Erythroblast (primary cell): Measurements from ENCODE around the gene CNNM2.
"Not testable (repeated sequence)": the region's sequence is repeated elsewhere in the genome, so short reads cannot be mapped to it uniquely, and the experiment has no call there.

ENCODE experiments used
- DNase-seq, 2 experiments: peaks; one replicate each; lab custom pipeline; 2025; lab: John Stamatoyannopoulos, UW
- GATA1 ChIP-seq: IDR thresholded peaks from 2 replicates; pipeline ENCODE4 v1.6.1; 2011; ENCODE audit warnings: low read depth, mild to moderate bottlenecking, control low read depth, low read length, moderate library complexity
- POLR2A ChIP-seq: IDR thresholded peaks from 2 replicates; pipeline ENCODE4 v1.6.1; 2011; ENCODE audit warnings: mild to moderate bottlenecking, low read length

The CNNM2 gene

GRCh38 chr10:102998399-102998907 is 80.4 kb downstream of the CNNM2 start:
- TF ChIP-seq GATA1 (no peak), POLR2A (no peak)
- DNase-seq, result no peak

DNA sequence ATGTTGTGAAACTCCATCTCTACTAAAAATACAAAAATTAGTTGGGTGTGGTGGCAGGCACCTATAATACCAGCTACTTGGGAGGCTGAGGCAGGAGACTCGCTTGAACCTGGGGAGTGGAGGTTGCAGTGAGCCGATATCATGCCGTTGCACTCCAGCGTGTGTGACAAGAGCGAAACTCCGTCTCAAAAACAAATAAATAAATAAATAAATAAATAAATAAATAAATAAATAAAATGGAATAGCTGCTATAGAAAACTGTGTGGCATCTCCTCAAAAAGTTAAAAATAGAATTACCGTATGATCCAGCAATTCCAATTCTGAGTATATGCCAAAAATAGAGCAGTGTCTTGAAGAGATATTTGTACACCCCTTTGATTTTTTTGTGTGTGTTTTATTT is 82.0 kb downstream of the CNNM2 start:
- DNase-seq, result not testable (repeated sequence)

DNA sequence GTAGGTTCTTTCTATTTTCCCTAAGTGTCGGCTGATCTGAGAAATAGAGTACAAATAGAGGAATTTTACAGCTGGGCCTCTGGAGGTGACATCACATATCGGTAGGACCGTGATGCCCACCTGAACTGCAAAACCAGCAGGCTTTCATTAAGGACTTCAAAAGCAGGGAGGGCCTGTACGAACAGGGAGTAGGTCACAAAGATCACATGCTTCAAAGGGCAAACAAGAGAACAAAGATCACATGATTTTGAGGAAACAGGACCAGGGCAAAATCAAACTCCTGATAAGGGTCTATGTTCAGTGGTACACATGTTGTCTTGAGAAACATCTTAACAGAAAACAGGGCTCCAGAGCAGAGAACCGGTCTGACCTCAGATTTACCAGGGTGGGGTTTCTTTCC is 88.9 kb downstream of the CNNM2 start:
- peak in 1 of 2 experiments; percentile 14 for DNase-seq
- TF ChIP-seq GATA1 (no peak), POLR2A (no peak)

GRCh38 chr10:103013416-103013815 is 95.3 kb downstream of the CNNM2 start:
- no peak for TF ChIP-seq GATA1
- TF ChIP-seq POLR2A, result no peak
- DNase-seq, result no peak

GRCh38 chr10:103019425-103019824 is 101.3 kb downstream of the CNNM2 start:
- no peak for TF ChIP-seq POLR2A

DNA sequence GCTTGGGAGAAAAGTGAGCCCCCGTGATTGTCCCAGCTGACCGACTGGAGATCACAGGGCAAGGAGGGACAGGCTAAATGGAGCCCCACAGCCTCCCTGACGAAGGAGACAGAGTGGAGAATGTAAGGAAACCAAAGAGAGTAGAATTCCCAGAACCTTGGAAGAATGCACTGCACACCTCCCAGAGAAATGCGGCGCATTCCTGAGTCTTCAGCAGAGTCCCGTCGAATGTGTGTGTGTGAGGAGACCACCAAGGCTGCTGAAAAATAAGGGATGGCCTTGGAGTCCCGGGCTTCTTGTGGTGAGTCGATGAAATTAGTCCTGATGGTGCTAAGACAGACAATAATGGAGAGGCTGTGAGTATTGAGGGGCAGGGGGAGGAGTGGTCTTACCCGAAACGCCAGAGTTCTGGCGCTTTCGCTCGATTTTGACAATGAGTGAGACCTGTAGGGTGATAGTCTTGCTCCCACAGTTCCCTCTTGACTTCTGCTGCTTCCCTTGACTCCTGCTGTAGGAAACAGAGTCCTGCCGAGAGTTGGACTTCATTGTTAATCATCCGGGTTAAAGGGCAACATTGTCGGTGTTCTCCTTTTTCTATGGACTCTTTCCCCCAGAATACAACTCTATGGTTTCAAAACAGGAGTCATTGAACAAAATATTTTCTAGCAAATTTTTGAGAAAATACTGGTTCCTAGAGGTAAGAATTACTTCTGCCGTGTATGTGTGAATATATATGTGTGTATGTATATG is 103.2 kb downstream of the CNNM2 start:
- no peak for DNase-seq
- TF ChIP-seq GATA1 (no peak), POLR2A (no peak)

More at GRCh38 chr10:103019425-103019824, 101.3 kb downstream of the CNNM2 start:
- DNase-seq, result no peak

- TF ChIP-seq POLR2A (no peak), GATA1 (no peak)
- DNase-seq, result no peak
Measured at GRCh38 chr10:103021900-103022293, 103.8 kb downstream of the CNNM2 start.

GRCh38 chr10:103025696-103026095 is 107.6 kb downstream of the CNNM2 start:
- DNase-seq, result no peak
- TF ChIP-seq POLR2A, result no peak
- TF ChIP-seq GATA1, result no peak

DNA sequence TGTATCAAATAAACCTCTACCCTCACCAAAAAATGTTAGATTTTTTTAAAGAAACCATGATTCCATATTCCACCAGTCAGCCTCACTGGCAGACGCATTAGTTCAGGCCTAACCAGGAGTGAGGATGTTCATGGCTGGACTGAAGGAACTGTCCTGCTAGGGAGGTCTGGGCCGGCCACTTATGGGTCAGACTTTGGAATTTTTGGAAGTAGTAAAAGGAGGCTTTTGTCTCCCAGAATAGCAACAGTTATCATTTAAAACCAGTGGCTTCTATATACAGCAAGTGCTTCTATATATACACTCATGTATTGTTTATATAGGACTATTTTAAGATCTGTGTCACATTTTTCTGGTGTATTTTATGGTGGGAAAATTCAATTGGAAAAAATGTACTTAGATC is 120.5 kb downstream of the CNNM2 start:
- DNase-seq, result no peak
- no peak for TF ChIP-seq GATA1
- TF ChIP-seq POLR2A, result no peak

GRCh38 chr10:103040418-103040817 is 122.3 kb downstream of the CNNM2 start:
- DNase-seq, result peak in 1 of 2 experiments; percentile 47

DNA sequence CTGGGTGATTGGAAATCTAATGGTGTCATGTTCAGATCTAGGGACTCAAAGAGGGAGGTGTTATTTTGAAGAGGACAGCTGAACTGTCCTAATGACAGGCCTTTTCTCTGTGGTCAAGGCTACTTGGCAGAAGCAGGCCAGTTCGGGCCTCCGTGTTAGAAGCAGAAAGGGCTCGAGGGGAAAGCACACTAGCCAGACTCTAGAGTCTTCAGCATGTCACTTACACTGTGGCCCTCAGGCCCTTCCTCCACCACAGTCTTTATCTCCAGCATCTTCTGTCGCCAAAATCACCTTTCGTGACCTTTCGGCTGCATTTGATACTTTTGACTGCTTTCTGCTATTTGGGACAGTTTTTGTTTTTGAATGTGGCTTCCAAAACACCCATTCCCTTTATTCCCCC is 123.3 kb downstream of the CNNM2 start:
- TF ChIP-seq POLR2A (no peak), GATA1 (no peak)
- DNase-seq, result peak in 1 of 2 experiments; percentile 9

More at GRCh38 chr10:103040418-103040817, 122.3 kb downstream of the CNNM2 start:
- TF ChIP-seq POLR2A (no peak), GATA1 (no peak)

GRCh38 chr10:103042129-103042528 is 124.0 kb downstream of the CNNM2 start:
- no peak for TF ChIP-seq POLR2A
- TF ChIP-seq GATA1, result no peak
- DNase-seq, result no peak

GRCh38 chr10:103042908-103043307 is 124.8 kb downstream of the CNNM2 start:
- no peak for TF ChIP-seq POLR2A
- no peak for TF ChIP-seq GATA1
- DNase-seq, result no peak

DNA sequence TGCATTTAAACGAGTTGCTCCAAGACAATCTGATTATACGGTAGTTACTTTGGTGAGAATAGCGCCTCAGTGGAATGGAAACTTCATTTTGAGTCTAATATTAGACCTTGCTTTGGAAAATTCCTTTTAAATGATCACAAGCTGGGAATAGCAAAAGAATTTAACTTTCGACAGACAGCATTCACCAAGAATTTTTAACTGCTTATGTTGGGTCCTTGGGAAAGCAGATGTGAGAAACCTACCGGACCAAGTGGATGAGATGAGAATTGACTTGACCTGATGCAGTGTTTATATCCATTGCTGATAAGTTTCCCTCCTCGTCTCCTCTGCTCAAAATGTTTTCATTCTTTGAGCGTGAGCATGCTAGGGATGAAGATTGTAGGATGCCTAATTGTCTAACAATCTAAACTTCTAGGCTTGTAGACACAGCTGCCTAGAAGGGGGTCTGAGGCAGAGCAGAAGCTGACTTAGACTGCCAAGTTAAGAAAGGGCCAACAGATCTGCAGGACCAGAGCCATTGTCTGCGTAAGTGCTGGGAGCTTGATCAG is 126.9 kb downstream of the CNNM2 start:
- no peak for TF ChIP-seq GATA1
- TF ChIP-seq POLR2A, result no peak
- no peak for DNase-seq

DNA sequence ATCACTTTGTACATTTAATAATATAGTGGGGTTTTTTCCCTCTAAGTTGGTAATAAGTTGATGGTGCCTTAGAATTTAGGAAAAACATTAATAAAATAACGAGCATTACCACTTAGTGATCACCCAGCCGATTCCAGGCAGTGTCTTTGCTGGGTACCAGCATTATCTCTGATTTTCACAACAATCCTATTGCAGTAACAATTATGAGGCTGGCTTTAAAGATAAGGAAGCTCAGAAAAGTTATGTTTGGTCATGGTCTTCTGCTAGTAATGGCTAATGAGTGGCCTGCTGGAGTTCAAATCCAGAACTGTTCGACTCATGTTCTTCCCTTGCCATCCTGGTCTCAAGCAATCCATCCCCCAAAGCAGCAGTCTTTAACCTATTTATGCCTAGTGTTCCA is 127.9 kb downstream of the CNNM2 start:
- peak in 1 of 2 experiments; percentile 38 for DNase-seq

GRCh38 chr10:103047381-103047780 is 129.3 kb downstream of the CNNM2 start:
- TF ChIP-seq GATA1 (no peak), POLR2A (no peak)
- no peak for DNase-seq

More for the DNA sequence above, 127.9 kb downstream of the CNNM2 start:
- TF ChIP-seq POLR2A (no peak), GATA1 (no peak)
